GM12878 (cell line): ENCODE data around the gene RUNX3. TPM values are rescaled to one million over a fixed set of nuclear protein-coding genes. Genes with fewer than 3 reads are reported as not detected.

Experiments used
- ATAC-seq: fragments of 200-7000 bp; cut with Tn5 transposase; 3 replicates; pipeline ENCODE4 v1.9.1; 2020; ENCODE audit warnings: mild to moderate bottlenecking, moderate library complexity
- BruUV-seq: library from RNA; stranded (reverse); fragments of 400-500 nt; replicated peaks from 2 replicates; lab custom pipeline; 2021; lab: Mats Ljungman, UMichigan
- CTCF ChIA-PET: fragments of 300-600 bp; sonication (Branson Sonifier 250); formaldehyde crosslinking; extraction: SDS; loops from one replicate; lab custom pipeline; 2021; ENCODE audit warnings: inconsistent platforms; lab: Yijun Ruan, JAX
- POLR2A ChIA-PET: fragments of 350-600 bp; formaldehyde crosslinking; extraction: SDS; loops from one replicate; lab custom pipeline; 2021; ENCODE audit warnings: inconsistent platforms; lab: Charles Lee
- RAD21 ChIA-PET: fragments of 300-600 bp; sonication (Branson Sonifier 250); formaldehyde crosslinking; loops from one replicate; lab custom pipeline; 2023; ENCODE audit warnings: antibody characterized with exemption; ENCODE audit not compliant: unreplicated experiment; lab: Charles Lee
- SMC1A ChIA-PET: fragments of 300-600 bp; sonication (Branson Sonifier 250); formaldehyde crosslinking; loops from one replicate; lab custom pipeline; 2023; ENCODE audit not compliant: unreplicated experiment, uncharacterized antibody; lab: Charles Lee
- DNase-seq: peaks from one replicate; pipeline ENCODE4 v3.0.0-alpha.2; 2011; ENCODE audit warnings: low read depth, low spot score
- FAIRE-seq: peaks from 3 replicates; lab custom pipeline; 2011; peaks lifted over from hg19 to GRCh38; lab: Jason Lieb, UNC
- H2AFZ ChIP-seq: 2 replicates; pipeline ENCODE4 v1.6.0; 2011; ENCODE audit warnings: low read depth, low read length, control low read depth; ENCODE audit not compliant: control insufficient read depth
- H3K27ac ChIP-seq: 2 replicates; pipeline ENCODE4 v1.5.1; 2011; ENCODE audit warnings: control low read depth; ENCODE audit not compliant: control insufficient read depth, insufficient read depth
- H3K27me3 ChIP-seq, 2 experiments: replicated peaks in 1 of 2; 2 replicates each; pipeline versions ENCODE4 v1.6.0 to v1.6.1; 2011; ENCODE audit warnings: low read length in 1 of 2; ENCODE audit not compliant: control insufficient read depth in 2 of 2, insufficient read depth in 2 of 2
- H3K36me3 ChIP-seq, 2 experiments: 2 replicates each; pipeline ENCODE4 v1.5.1; 2011; ENCODE audit warnings: low read length in 1 of 2; ENCODE audit not compliant: control insufficient read depth in 2 of 2, insufficient read depth in 2 of 2
- H3K4me1 ChIP-seq: 2 replicates; pipeline ENCODE4 v1.6.1; 2011; ENCODE audit warnings: mild to moderate bottlenecking, low read length, moderate library complexity, mixed read lengths; ENCODE audit not compliant: control insufficient read depth, insufficient read depth
- H3K4me2 ChIP-seq: 2 replicates; pipeline ENCODE4 v1.6.0; 2011; ENCODE audit warnings: control low read depth; ENCODE audit not compliant: control insufficient read depth, insufficient read depth
- H3K4me3 ChIP-seq: fragments of 200-600 bp; sonication (generic); 2 replicates; pipeline ENCODE4 v1.5.1; 2016
- H3K79me2 ChIP-seq: 2 replicates; pipeline ENCODE4 v1.6.0; 2011; ENCODE audit warnings: low read length; ENCODE audit not compliant: control insufficient read depth, insufficient read depth
- H3K9ac ChIP-seq: 2 replicates; pipeline ENCODE4 v1.8.0; 2011; ENCODE audit warnings: low read length, control low read depth, mixed read lengths; ENCODE audit not compliant: control insufficient read depth, insufficient read depth
- H3K9me3 ChIP-seq: replicated peaks from 3 replicates; pipeline ENCODE4 v1.5.1; 2011; ENCODE audit warnings: mild to moderate bottlenecking, low read length; ENCODE audit not compliant: control insufficient read depth, insufficient read depth
- H4K20me1 ChIP-seq: 2 replicates; pipeline ENCODE4 v1.6.0; 2011; ENCODE audit not compliant: control insufficient read depth, insufficient read depth
- CTCF ChIP-seq, 3 experiments: IDR thresholded peaks in 2 of 3; conservative IDR thresholded peaks in 1 of 3; 2 replicates each; pipeline ENCODE4 v1.5.1; 2011; ENCODE audit warnings: low read depth in 3 of 3, low read length in 3 of 3, mild to moderate bottlenecking in 3 of 3, control low read depth in 2 of 3, moderate library complexity in 2 of 3, inconsistent platforms in 1 of 3, mixed read lengths in 1 of 3; ENCODE audit not compliant: control insufficient read depth in 2 of 3, insufficient read depth in 1 of 3; ENCODE audit errors: extremely low read depth in 1 of 3
- FOS ChIP-seq: IDR thresholded peaks from 3 replicates; pipeline ENCODE4 v1.6.1; 2011; ENCODE audit warnings: borderline replicate concordance; ENCODE audit not compliant: insufficient read length; ENCODE audit errors: extremely low read depth
- FOXK2 ChIP-seq: fragments of 450-650 bp; IDR thresholded peaks from 2 replicates; pipeline ENCODE4 v1.6.1; 2017; ENCODE audit warnings: mild to moderate bottlenecking, moderate library complexity
- HDAC2 ChIP-seq: fragments of 200-600 bp; sonication (generic); IDR thresholded peaks from 2 replicates; pipeline ENCODE4 v1.6.1; 2017
- IRF4 ChIP-seq: IDR thresholded peaks from 2 replicates; pipeline ENCODE4 v1.6.1; 2011; ENCODE audit warnings: low read depth, low read length
- POLR2A ChIP-seq: IDR thresholded peaks from 2 replicates; pipeline ENCODE4 v1.6.1; 2011; ENCODE audit warnings: low read depth, mild to moderate bottlenecking, low read length
- POLR2AphosphoS5 ChIP-seq: IDR thresholded peaks from 2 replicates; pipeline ENCODE4 v1.6.1; 2011; ENCODE audit warnings: mild to moderate bottlenecking, low read length, inconsistent platforms
- RAD21 ChIP-seq: IDR thresholded peaks from 2 replicates; pipeline ENCODE4 v1.6.1; 2011; ENCODE audit warnings: mild to moderate bottlenecking, low read depth, low read length, moderate library complexity; ENCODE audit not compliant: insufficient read depth
- RUNX3 ChIP-seq: IDR thresholded peaks from 2 replicates; pipeline ENCODE4 v1.6.1; 2012; ENCODE audit warnings: low read length, inconsistent platforms
- SMC3 ChIP-seq: IDR thresholded peaks from 2 replicates; pipeline ENCODE4 v1.6.1; 2011; ENCODE audit warnings: low read length, improper control_type of control experiment, borderline replicate concordance
- SPI1 ChIP-seq: IDR thresholded peaks from 2 replicates; pipeline ENCODE4 v1.6.1; 2011; ENCODE audit warnings: low read depth, mild to moderate bottlenecking, low read length, moderate library complexity, borderline replicate concordance; ENCODE audit not compliant: insufficient read depth
- TAF1 ChIP-seq: IDR thresholded peaks from 2 replicates; pipeline ENCODE4 v1.6.1; 2011; ENCODE audit warnings: mild to moderate bottlenecking, low read depth, low read length, borderline replicate concordance
- WRNIP1 ChIP-seq: IDR thresholded peaks from 2 replicates; pipeline ENCODE4 v1.6.1; 2011; ENCODE audit warnings: low read depth, low read length, improper control_type of control experiment, borderline replicate concordance
- WGBS: methylation state at CpG from one replicate; pipeline ENCODE4 v1.1.6; 2016; ENCODE audit warnings: low lambda C conversion rate; ENCODE audit not compliant: insufficient replicate concordance, insufficient coverage; ENCODE audit errors: missing lambda C conversion rate; 5-methylcytosine and 5-hydroxymethylcytosine counted together
- in situ Hi-C: fragments of 300-500 bp; cut with MboI; formaldehyde crosslinking; loops from 9 replicates; pipeline ENCODE4 v1.14.3; 2018; ENCODE audit warnings: mixed read lengths
- intact Hi-C: fragments of 100-400 bp; cut with micrococcal nuclease; formaldehyde crosslinking; loops from one replicate; pipeline ENCODE4 v1.14.2; 2022; ENCODE audit not compliant: unreplicated experiment
- polyA plus RNA-seq, 11 experiments: library from polyadenylated mRNA; depleted of rRNA in 4 of 11; unstranded in 6 of 11; stranded (reverse) in 5 of 11; fragments of >200 nt; fragmentation: Nextera tagmentation in 4 of 11; fragmentation: Illumina TruSeq in 1 of 11; extraction: Ambion mirVana in 4 of 11; extraction: Trizol in 1 of 11; gene quantifications; 1 replicate in 1 of 11; 2 replicates in 10 of 11; pipeline versions ENCODE4 v1.2.1 to v1.2.3, GENCODE V29; 2011 to 2016; ENCODE audit warnings: inconsistent platforms in 2 of 11, missing spikeins in 2 of 11, low read depth in 1 of 11
- total RNA-seq, 4 experiments: library from RNA; depleted of rRNA in 3 of 4; stranded (reverse); fragments of >200 nt in 3 of 4; fragmentation: Illumina TruSeq in 1 of 4; extraction: Trizol in 1 of 4; gene quantifications; 2 replicates each; pipeline versions ENCODE4 v1.2.1 to v1.2.3, GENCODE V29; 2013 to 2021
- TF ChIP-seq, protein P1 (sequence below): fragments of 450-650 bp; IDR thresholded peaks from 2 replicates; pipeline ENCODE4 v1.6.1; 2017; ENCODE audit warnings: mild to moderate bottlenecking, moderate library complexity

Gene RUNX3
- total and polyA plus RNA-seq, 10 of the 15 experiments (the other 5 are each of a cell fraction or from before 2014, with no cell fraction given): 19.0 to 151 (median 31.4) TPM

DNA sequence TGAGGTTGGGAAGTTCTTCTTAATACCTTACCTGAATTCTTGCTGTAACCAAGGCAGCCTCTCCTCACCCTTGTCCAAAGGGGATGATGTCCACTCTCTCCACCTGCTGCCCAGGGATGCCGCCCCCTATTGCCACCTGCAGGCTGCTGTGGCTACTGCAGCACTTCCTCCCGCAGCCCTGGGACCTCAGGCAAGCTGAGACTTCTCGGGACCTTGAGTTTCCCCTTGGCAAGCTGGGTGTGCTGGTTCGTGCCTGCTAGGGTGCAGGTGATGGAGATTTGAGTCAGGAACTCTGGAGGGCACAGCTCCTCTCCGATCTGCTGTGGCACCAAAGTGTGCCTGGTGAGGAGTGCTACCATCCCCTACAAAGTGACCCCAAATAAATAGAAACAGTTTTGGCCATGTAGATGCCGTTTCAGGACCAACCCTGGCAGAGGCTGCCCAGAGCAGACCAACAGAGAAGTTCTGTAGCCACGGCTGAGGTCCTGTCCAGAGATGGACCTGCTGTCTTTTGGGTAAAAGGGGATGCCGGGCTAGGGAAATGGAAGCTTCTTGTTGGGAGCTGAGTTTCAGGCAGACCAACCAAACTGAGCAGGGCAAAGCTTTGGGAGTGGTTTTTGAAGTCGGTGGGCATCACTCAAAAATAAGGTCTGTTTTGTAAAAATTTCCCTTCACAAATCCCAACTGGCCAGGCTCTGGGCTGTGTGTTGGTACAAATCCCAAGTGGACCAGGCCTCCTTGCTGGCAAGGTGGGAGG is 31.7 kb downstream of the RUNX3 start:
- DNase-seq: no peak
- no peak overlapping the region for H3K4me3 ChIP-seq
- no peaks in the 10 kb centered on the region for H3K79me2 ChIP-seq
- intact Hi-C loops: loop anchor here (2.0 kb wide), 1 partner anchor 50 kb away; no protein-coding TSS in a partner anchor
- RAD21 ChIA-PET: interaction anchor here (0.9 to 4.2 kb wide), 13 partner anchors 16 to 308 kb away, joined by 3 to 42 read pairs (median 4); partner anchors contain the start of gene RUNX3
- no peaks in the 10 kb centered on the region for H3K27me3 ChIP-seq
- peak; percentile 86 for FAIRE-seq
- H3K9me3 ChIP-seq: no peaks in the 10 kb centered on the region; the same call in 2 of the 3 replicates
- BruUV-seq: no TSS peak
- H3K4me2 ChIP-seq: no peak overlapping the region
- H3K4me1 ChIP-seq: peaks cover 7% of the 10 kb centered on the region
- ATAC-seq: peak; percentile 71
- in situ Hi-C loops: no loop called here
- SMC1A ChIA-PET: interaction anchor here (0.6 to 6.5 kb wide), 17 partner anchors 11 to 309 kb away, joined by 3 to 69 read pairs (median 4); no protein-coding TSS in a partner anchor
- H4K20me1 ChIP-seq: 0 out of 2 replicates have a peak, but pooled peaks cover 5% of the 10 kb centered on the region
- no peak overlapping the region for H2AFZ ChIP-seq
- no peak overlapping the region for H3K9ac ChIP-seq
- CTCF ChIA-PET: interaction anchor here (0.8 to 8.0 kb wide), 29 partner anchors 9 to 305 kb away, joined by 3 to 133 read pairs (median 4); partner anchors contain the start of gene RUNX3
- WGBS: 30% methylated on average over 9 of the region's 9 CpGs
- H3K36me3 ChIP-seq: peaks cover 6 to 26% of the 10 kb centered on the region in 2 experiments; a peak in 3 of 4 replicates
- POLR2A ChIA-PET: interaction anchor here (1.0 to 1.2 kb wide), 3 partner anchors 41 to 202 kb away, joined by 3 to 19 read pairs (median 5); no protein-coding TSS in a partner anchor
- peak; percentile 66 for TF ChIP-seq RAD21
- no peak for TF ChIP-seq TAF1
- peak; percentile 43; the same call in 1 of the 2 replicates for TF ChIP-seq POLR2A
- TF ChIP-seq CTCF (IDR thresholded peaks at IDR 0.05 in 2 of 3, conservative IDR thresholded peaks at IDR 0.05 in 1 of 3; ENCODE audit: control insufficient read depth in 2 of 3, extremely low read depth in 1 of 3, insufficient read depth in 1 of 3, low read depth in 3 of 3, low read length in 3 of 3): peak; percentile 83 to 92 (median 87)
- peak; percentile 75 for TF ChIP-seq SMC3
- TF ChIP-seq WRNIP1: 0 out of 2 replicates have a peak, but pooled peaks have one; percentile 73
- TF ChIP-seq FOXK2: no peak
- TF ChIP-seq POLR2AphosphoS5: peak; percentile 46
- peak; percentile 53 for TF ChIP-seq RUNX3
- TF ChIP-seq, protein P1, sequence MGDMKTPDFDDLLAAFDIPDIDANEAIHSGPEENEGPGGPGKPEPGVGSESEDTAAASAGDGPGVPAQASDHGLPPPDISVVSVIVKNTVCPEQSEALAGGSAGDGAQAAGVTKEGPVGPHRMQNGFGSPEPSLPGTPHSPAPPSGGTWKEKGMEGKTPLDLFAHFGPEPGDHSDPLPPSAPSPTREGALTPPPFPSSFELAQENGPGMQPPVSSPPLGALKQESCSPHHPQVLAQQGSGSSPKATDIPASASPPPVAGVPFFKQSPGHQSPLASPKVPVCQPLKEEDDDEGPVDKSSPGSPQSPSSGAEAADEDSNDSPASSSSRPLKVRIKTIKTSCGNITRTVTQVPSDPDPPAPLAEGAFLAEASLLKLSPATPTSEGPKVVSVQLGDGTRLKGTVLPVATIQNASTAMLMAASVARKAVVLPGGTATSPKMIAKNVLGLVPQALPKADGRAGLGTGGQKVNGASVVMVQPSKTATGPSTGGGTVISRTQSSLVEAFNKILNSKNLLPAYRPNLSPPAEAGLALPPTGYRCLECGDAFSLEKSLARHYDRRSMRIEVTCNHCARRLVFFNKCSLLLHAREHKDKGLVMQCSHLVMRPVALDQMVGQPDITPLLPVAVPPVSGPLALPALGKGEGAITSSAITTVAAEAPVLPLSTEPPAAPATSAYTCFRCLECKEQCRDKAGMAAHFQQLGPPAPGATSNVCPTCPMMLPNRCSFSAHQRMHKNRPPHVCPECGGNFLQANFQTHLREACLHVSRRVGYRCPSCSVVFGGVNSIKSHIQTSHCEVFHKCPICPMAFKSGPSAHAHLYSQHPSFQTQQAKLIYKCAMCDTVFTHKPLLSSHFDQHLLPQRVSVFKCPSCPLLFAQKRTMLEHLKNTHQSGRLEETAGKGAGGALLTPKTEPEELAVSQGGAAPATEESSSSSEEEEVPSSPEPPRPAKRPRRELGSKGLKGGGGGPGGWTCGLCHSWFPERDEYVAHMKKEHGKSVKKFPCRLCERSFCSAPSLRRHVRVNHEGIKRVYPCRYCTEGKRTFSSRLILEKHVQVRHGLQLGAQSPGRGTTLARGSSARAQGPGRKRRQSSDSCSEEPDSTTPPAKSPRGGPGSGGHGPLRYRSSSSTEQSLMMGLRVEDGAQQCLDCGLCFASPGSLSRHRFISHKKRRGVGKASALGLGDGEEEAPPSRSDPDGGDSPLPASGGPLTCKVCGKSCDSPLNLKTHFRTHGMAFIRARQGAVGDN: 0 out of 2 replicates have a peak, but pooled peaks have one; percentile 23
- TF ChIP-seq HDAC2: no peak
- peak; percentile 84 for TF ChIP-seq SPI1
- TF ChIP-seq IRF4: 0 out of 2 replicates have a peak, but pooled peaks have one; percentile 23
- no peak for TF ChIP-seq FOS
- TF ChIP-seq, all 136 proteins: peak for 10
- no peak overlapping the region for H3K27ac ChIP-seq
